GM12878 (cell line): ENCODE results near the gene BLCAP. TPM values are rescaled to one million over a fixed set of nuclear protein-coding genes. Genes with fewer than 3 reads are reported as not detected.

Experiments used
- ATAC-seq: fragments of 200-7000 bp; cut with Tn5 transposase; 3 replicates; pipeline ENCODE4 v1.9.1; 2020; ENCODE audit warnings: mild to moderate bottlenecking, moderate library complexity
- BruUV-seq: library from RNA; stranded (reverse); fragments of 400-500 nt; replicated peaks from 2 replicates; lab custom pipeline; 2021; lab: Mats Ljungman, UMichigan
- CTCF ChIA-PET: fragments of 300-600 bp; sonication (Branson Sonifier 250); formaldehyde crosslinking; extraction: SDS; loops from one replicate; lab custom pipeline; 2021; ENCODE audit warnings: inconsistent platforms; lab: Yijun Ruan, JAX
- POLR2A ChIA-PET: fragments of 350-600 bp; formaldehyde crosslinking; extraction: SDS; loops from one replicate; lab custom pipeline; 2021; ENCODE audit warnings: inconsistent platforms; lab: Charles Lee
- RAD21 ChIA-PET: fragments of 300-600 bp; sonication (Branson Sonifier 250); formaldehyde crosslinking; loops from one replicate; lab custom pipeline; 2023; ENCODE audit warnings: antibody characterized with exemption; ENCODE audit not compliant: unreplicated experiment; lab: Charles Lee
- SMC1A ChIA-PET: fragments of 300-600 bp; sonication (Branson Sonifier 250); formaldehyde crosslinking; loops from one replicate; lab custom pipeline; 2023; ENCODE audit not compliant: unreplicated experiment, uncharacterized antibody; lab: Charles Lee
- DNase-seq: peaks from one replicate; pipeline ENCODE4 v3.0.0-alpha.2; 2011; ENCODE audit warnings: low read depth, low spot score
- FAIRE-seq: peaks from 3 replicates; lab custom pipeline; 2011; peaks lifted over from hg19 to GRCh38; lab: Jason Lieb, UNC
- H2AFZ ChIP-seq: 2 replicates; pipeline ENCODE4 v1.6.0; 2011; ENCODE audit warnings: low read depth, low read length, control low read depth; ENCODE audit not compliant: control insufficient read depth
- H3K27ac ChIP-seq: 2 replicates; pipeline ENCODE4 v1.5.1; 2011; ENCODE audit warnings: control low read depth; ENCODE audit not compliant: control insufficient read depth, insufficient read depth
- H3K27me3 ChIP-seq, 2 experiments: replicated peaks in 1 of 2; 2 replicates each; pipeline versions ENCODE4 v1.6.0 to v1.6.1; 2011; ENCODE audit warnings: low read length in 1 of 2; ENCODE audit not compliant: control insufficient read depth in 2 of 2, insufficient read depth in 2 of 2
- H3K36me3 ChIP-seq, 2 experiments: 2 replicates each; pipeline ENCODE4 v1.5.1; 2011; ENCODE audit warnings: low read length in 1 of 2; ENCODE audit not compliant: control insufficient read depth in 2 of 2, insufficient read depth in 2 of 2
- H3K4me1 ChIP-seq: 2 replicates; pipeline ENCODE4 v1.6.1; 2011; ENCODE audit warnings: mild to moderate bottlenecking, low read length, moderate library complexity, mixed read lengths; ENCODE audit not compliant: control insufficient read depth, insufficient read depth
- H3K4me2 ChIP-seq: 2 replicates; pipeline ENCODE4 v1.6.0; 2011; ENCODE audit warnings: control low read depth; ENCODE audit not compliant: control insufficient read depth, insufficient read depth
- H3K4me3 ChIP-seq: fragments of 200-600 bp; sonication (generic); 2 replicates; pipeline ENCODE4 v1.5.1; 2016
- H3K79me2 ChIP-seq: 2 replicates; pipeline ENCODE4 v1.6.0; 2011; ENCODE audit warnings: low read length; ENCODE audit not compliant: control insufficient read depth, insufficient read depth
- H3K9ac ChIP-seq: 2 replicates; pipeline ENCODE4 v1.8.0; 2011; ENCODE audit warnings: low read length, control low read depth, mixed read lengths; ENCODE audit not compliant: control insufficient read depth, insufficient read depth
- H3K9me3 ChIP-seq: replicated peaks from 3 replicates; pipeline ENCODE4 v1.5.1; 2011; ENCODE audit warnings: mild to moderate bottlenecking, low read length; ENCODE audit not compliant: control insufficient read depth, insufficient read depth
- H4K20me1 ChIP-seq: 2 replicates; pipeline ENCODE4 v1.6.0; 2011; ENCODE audit not compliant: control insufficient read depth, insufficient read depth
- BRCA1 ChIP-seq: IDR thresholded peaks from 2 replicates; pipeline ENCODE4 v1.6.1; 2011; ENCODE audit warnings: low read depth, low read length, improper control_type of control experiment
- CHD1 ChIP-seq: IDR thresholded peaks from 2 replicates; pipeline ENCODE4 v1.6.1; 2012; ENCODE audit warnings: low read depth, low read length, improper control_type of control experiment
- FOXM1 ChIP-seq: IDR thresholded peaks from 2 replicates; pipeline ENCODE4 v1.6.1; 2012; ENCODE audit warnings: low read depth, mild to moderate bottlenecking, inconsistent platforms, low read length, moderate library complexity
- IRF3 ChIP-seq: fragments of 450-650 bp; IDR thresholded peaks from 2 replicates; pipeline ENCODE4 v1.6.1; 2014; ENCODE audit warnings: mild to moderate bottlenecking
- POLR2A ChIP-seq: IDR thresholded peaks from 2 replicates; pipeline ENCODE4 v1.6.1; 2011; ENCODE audit warnings: low read depth, mild to moderate bottlenecking, low read length
- RELA ChIP-seq: fragments of 450-650 bp; IDR thresholded peaks from 2 replicates; pipeline ENCODE4 v1.8.0; 2014; ENCODE audit warnings: borderline replicate concordance; ENCODE audit not compliant: partially characterized antibody
- SUZ12 ChIP-seq: fragments of 200-600 bp; sonication (generic); IDR thresholded peaks from one replicate; pipeline ENCODE4 v1.6.1; 2018; ENCODE audit warnings: antibody characterized with exemption, mild to moderate bottlenecking; ENCODE audit not compliant: unreplicated experiment
- TCF3 ChIP-seq: IDR thresholded peaks from 2 replicates; pipeline ENCODE4 v1.6.1; 2012; ENCODE audit warnings: low read depth, mild to moderate bottlenecking, low read length, borderline replicate concordance; ENCODE audit not compliant: insufficient read depth
- ZNF274 ChIP-seq: IDR thresholded peaks from one replicate; pipeline ENCODE4 v1.8.0; 2011; ENCODE audit not compliant: insufficient read length, insufficient read depth
- WGBS: methylation state at CpG from one replicate; pipeline ENCODE4 v1.1.6; 2016; ENCODE audit warnings: low lambda C conversion rate; ENCODE audit not compliant: insufficient replicate concordance, insufficient coverage; ENCODE audit errors: missing lambda C conversion rate; 5-methylcytosine and 5-hydroxymethylcytosine counted together
- in situ Hi-C: fragments of 300-500 bp; cut with MboI; formaldehyde crosslinking; loops from 9 replicates; pipeline ENCODE4 v1.14.3; 2018; ENCODE audit warnings: mixed read lengths
- intact Hi-C: fragments of 100-400 bp; cut with micrococcal nuclease; formaldehyde crosslinking; loops from one replicate; pipeline ENCODE4 v1.14.2; 2022; ENCODE audit not compliant: unreplicated experiment
- polyA plus RNA-seq, 11 experiments: library from polyadenylated mRNA; depleted of rRNA in 4 of 11; unstranded in 6 of 11; stranded (reverse) in 5 of 11; fragments of >200 nt; fragmentation: Nextera tagmentation in 4 of 11; fragmentation: Illumina TruSeq in 1 of 11; extraction: Ambion mirVana in 4 of 11; extraction: Trizol in 1 of 11; gene quantifications; 1 replicate in 1 of 11; 2 replicates in 10 of 11; pipeline versions ENCODE4 v1.2.1 to v1.2.3, GENCODE V29; 2011 to 2016; ENCODE audit warnings: inconsistent platforms in 2 of 11, missing spikeins in 2 of 11, low read depth in 1 of 11
- total RNA-seq, 4 experiments: library from RNA; depleted of rRNA in 3 of 4; stranded (reverse); fragments of >200 nt in 3 of 4; fragmentation: Illumina TruSeq in 1 of 4; extraction: Trizol in 1 of 4; gene quantifications; 2 replicates each; pipeline versions ENCODE4 v1.2.1 to v1.2.3, GENCODE V29; 2013 to 2021

The BLCAP gene
- total and polyA plus RNA-seq, 10 of the 15 experiments (the other 5 are each of a cell fraction or from before 2014, with no cell fraction given), result 24.6 to 62.3 (median 47.3) TPM

GRCh38 chr20:37518059-37518458 is 9.6 kb downstream of the BLCAP start:
- no peak for TF ChIP-seq BRCA1
- no peak for TF ChIP-seq SUZ12
- TF ChIP-seq CHD1, result no peak
- no peak for TF ChIP-seq TCF3
- no peak for TF ChIP-seq POLR2A
- no peak for TF ChIP-seq IRF3
- TF ChIP-seq RELA, result no peak
- TF ChIP-seq FOXM1, result no peak
- no peak for TF ChIP-seq ZNF274
- ATAC-seq (no peak), DNase-seq (no peak), FAIRE-seq (no peak)
- ChIA-PET POLR2A (no interaction called here), CTCF (no interaction called here), RAD21 (no interaction called here), SMC1A (interaction anchor here (0.8 kb wide), 1 partner anchor 306 kb away, joined by 3 read pairs; no protein-coding TSS in a partner anchor)
- no peak overlapping the region for H3K4me2 ChIP-seq
- no TSS peak for BruUV-seq
- no peaks in the 10 kb centered on the region for H3K27me3 ChIP-seq
- H3K9me3 ChIP-seq, result no peaks in the 10 kb centered on the region
- no peaks in the 10 kb centered on the region; the same call in 1 of the 2 replicates for H4K20me1 ChIP-seq
- no peak overlapping the region for H2AFZ ChIP-seq
- intact Hi-C loops (no loop called here), in situ Hi-C loops (no loop called here)
- no peak overlapping the region for H3K9ac ChIP-seq
- WGBS, result 98% methylated on average over 7 of the region's 7 CpGs
- no peak overlapping the region for H3K27ac ChIP-seq
- H3K79me2 ChIP-seq, result peaks cover 14% of the 10 kb centered on the region
- no peak overlapping the region for H3K4me3 ChIP-seq
- H3K4me1 ChIP-seq, result no peaks in the 10 kb centered on the region
- peaks cover 7 to 12% of the 10 kb centered on the region in 2 experiments for H3K36me3 ChIP-seq
